Adrenal gland (tissue), 5 donors: ENCODE measurements around the gene TPSD1.

ENCODE experiments used
- CTCF ChIP-seq, 6 experiments: fragments of 450-650 bp in 4 of 6; fragments of 200-600 bp in 2 of 6; sonication (generic) in 1 of 6; IDR thresholded peaks; 1 replicate in 5 of 6; 2 replicates in 1 of 6; pipeline versions ENCODE4 v1.5.1 to v1.8.0; 2016 to 2021; ENCODE audit warnings: antibody characterized with exemption in 6 of 6, mild to moderate bottlenecking in 2 of 6, moderate library complexity in 1 of 6
- POLR2A ChIP-seq, 2 donors: fragments of 450-650 bp; IDR thresholded peaks; one replicate each; pipeline ENCODE4 v1.6.1; 2017; ENCODE audit warnings: antibody characterized with exemption in 2 of 2, mild to moderate bottlenecking in 2 of 2, moderate library complexity in 1 of 2
- donor health status: DM: no; HTN: no; CAD: no.

DNA sequence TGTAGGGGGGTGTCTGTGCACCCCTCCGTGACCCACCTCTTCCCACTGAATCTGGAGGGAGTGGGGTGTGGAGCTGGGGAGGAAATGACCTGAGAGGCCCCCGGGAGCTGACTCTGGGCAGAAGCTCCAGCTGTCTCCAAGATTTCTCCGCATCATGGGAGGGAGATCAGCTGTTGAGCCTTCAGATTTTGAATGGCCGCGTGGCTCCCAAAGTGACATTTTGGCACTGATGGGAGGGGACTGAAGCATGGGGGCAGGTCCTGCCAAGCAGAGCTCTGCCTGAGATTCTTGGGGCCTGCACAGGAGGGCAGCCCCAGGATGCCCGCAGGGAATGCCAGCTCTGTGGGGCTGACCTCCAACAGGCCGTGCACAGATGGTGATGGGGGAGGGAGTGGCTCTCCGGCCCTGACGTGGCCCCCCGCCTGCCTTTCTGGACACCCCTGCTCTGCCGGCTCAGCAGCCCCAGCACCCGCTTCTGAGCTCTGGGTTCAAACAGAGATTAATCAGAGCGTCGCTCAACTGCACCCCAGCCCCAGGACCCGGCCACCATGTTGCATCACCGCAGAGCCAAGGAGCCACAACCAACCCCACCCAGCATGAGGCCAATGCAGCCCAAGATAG is 28.2 kb downstream of the TPSD1 start:
- TF ChIP-seq CTCF (IDR thresholded peaks at IDR 0.05) (no peak), POLR2A (IDR thresholded peaks at IDR 0.05) (no peak)
